Activated naive CD4-positive, alpha-beta T cell treated with anti-CD3 and anti-CD28 coated beads for 36 hours (primary cell): ENCODE data around the gene CAVIN2. TPM values are rescaled to one million over a fixed set of nuclear protein-coding genes. Genes with fewer than 3 reads are reported as not detected.

Experiments
- CTCF ChIA-PET: fragments of 350-600 bp; sonication (Branson Sonifier 250); formaldehyde crosslinking; loops from one replicate; lab custom pipeline; 2021; ENCODE audit warnings: antibody characterized with exemption; lab: Charles Lee
- DNase-seq: peaks from one replicate; pipeline ENCODE4 v3.0.0-alpha.2; 2020
- H3K27ac Mint-ChIP-seq: one replicate; pipeline ENCODE4 v1.8.0; 2021; ENCODE audit warnings: mild to moderate bottlenecking, mixed read lengths
- H3K27me3 Mint-ChIP-seq: one replicate; pipeline ENCODE4 v1.8.0; 2021; ENCODE audit warnings: low read depth, mixed read lengths
- H3K36me3 Mint-ChIP-seq: one replicate; pipeline ENCODE4 v1.8.0; 2021; ENCODE audit warnings: low read depth, mixed read lengths
- H3K4me1 Mint-ChIP-seq: one replicate; pipeline ENCODE4 v1.8.0; 2021; ENCODE audit warnings: low read depth, mixed read lengths
- H3K4me3 Mint-ChIP-seq: one replicate; pipeline ENCODE4 v1.8.0; 2021; ENCODE audit warnings: mild to moderate bottlenecking, moderate library complexity, mixed read lengths
- H3K9me3 Mint-ChIP-seq: one replicate; pipeline ENCODE4 v1.8.0; 2021; ENCODE audit warnings: mixed read lengths
- intact Hi-C: fragments of 100-400 bp; cut with micrococcal nuclease; formaldehyde crosslinking; loops from one replicate; pipeline ENCODE4 v1.15.1; 2023
- total RNA-seq, 2 experiments: library from RNA; stranded (reverse); gene quantifications; one replicate each; pipeline ENCODE4 v1.2.3, GENCODE V29; 2021

Gene CAVIN2
- total RNA-seq, 2 experiments from 2014 or later = not detected

DNA sequence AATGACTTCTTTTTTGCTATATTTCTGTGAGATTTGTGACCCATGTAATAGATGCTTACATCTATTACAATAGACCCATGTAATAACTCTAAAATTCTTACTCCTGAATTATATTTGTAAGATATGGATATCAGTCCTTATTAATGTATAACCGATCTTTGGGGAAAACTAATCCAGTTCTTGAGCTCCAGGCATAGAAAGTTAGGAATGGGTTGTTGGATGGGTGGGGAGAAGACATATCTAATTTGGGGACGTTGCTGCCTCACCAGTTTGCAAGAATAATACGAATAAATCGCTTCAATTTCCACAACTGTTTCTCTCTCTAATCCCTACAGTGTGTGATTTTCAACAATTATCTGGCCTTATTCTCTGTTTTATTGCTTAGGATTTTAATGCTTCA is 13.5 kb downstream of the CAVIN2 start:
- H3K4me3 Mint-ChIP-seq = no peak overlapping the region
- no peak overlapping the region for H3K27ac Mint-ChIP-seq
- intact Hi-C loops = no loop called here
- no peaks in the 10 kb centered on the region for H3K36me3 Mint-ChIP-seq
- no peak for DNase-seq
- CTCF ChIA-PET = no interaction called here
- peaks cover 4% of the 10 kb centered on the region for H3K27me3 Mint-ChIP-seq
- no peaks in the 10 kb centered on the region for H3K9me3 Mint-ChIP-seq
- no peaks in the 10 kb centered on the region for H3K4me1 Mint-ChIP-seq

- no peaks in the 10 kb centered on the region for H3K4me1 Mint-ChIP-seq
- peaks cover 4% of the 10 kb centered on the region for H3K27me3 Mint-ChIP-seq
- no peaks in the 10 kb centered on the region for H3K36me3 Mint-ChIP-seq
- CTCF ChIA-PET = no interaction called here
- no peaks in the 10 kb centered on the region for H3K9me3 Mint-ChIP-seq
- intact Hi-C loops = no loop called here
- DNase-seq = no peak
- H3K4me3 Mint-ChIP-seq = no peak overlapping the region
- no peak overlapping the region for H3K27ac Mint-ChIP-seq
These were observed 14.2 kb downstream of the CAVIN2 start for GRCh38 chr2:191832668-191833067.

DNA sequence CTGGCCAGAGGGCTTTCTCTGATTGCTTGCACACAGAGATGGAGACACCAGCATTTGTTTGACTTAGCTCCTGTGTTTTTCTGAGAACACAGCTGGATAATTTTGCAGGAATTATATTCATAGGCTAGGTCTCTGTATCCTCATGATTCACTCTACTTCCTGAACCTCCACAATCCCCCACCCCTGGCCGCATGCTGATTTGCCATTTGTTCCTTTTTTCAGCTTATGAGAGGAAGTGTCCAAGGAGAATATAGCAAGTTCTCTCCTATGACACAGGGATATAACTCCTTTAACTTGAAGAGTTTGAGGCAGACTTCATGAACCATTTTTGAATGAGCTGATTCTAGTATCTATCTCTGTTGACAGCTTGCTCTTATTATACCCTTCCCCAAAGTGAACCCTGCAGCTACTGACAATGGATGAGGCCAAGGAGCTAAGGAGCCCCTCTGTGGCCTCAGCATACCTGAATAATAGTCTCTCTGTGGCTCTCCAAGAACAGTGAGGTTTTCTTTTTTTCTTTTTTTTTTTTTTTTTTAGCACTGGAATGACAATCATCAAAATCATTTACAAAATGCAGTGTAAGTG is 15.4 kb downstream of the CAVIN2 start:
- Mint-ChIP-seq H3K36me3 (no peaks in the 10 kb centered on the region), H3K27me3 (peaks cover 4% of the 10 kb centered on the region), H3K4me3 (no peak overlapping the region), H3K4me1 (no peaks in the 10 kb centered on the region), H3K9me3 (no peaks in the 10 kb centered on the region), H3K27ac (no peak overlapping the region)
- no peak for DNase-seq
- CTCF ChIA-PET = interaction anchor here (0.6 kb wide), 1 partner anchor 360 kb away, joined by 4 read pairs; no protein-coding TSS in a partner anchor
- intact Hi-C loops = no loop called here

GRCh38 chr2:191824398-191824797 is 22.5 kb downstream of the CAVIN2 start:
- DNase-seq = no peak
- no peaks in the 10 kb centered on the region for H3K36me3 Mint-ChIP-seq
- no peaks in the 10 kb centered on the region for H3K9me3 Mint-ChIP-seq
- intact Hi-C loops = no loop called here
- no peaks in the 10 kb centered on the region for H3K4me1 Mint-ChIP-seq
- CTCF ChIA-PET = interaction anchor here (0.6 kb wide), 1 partner anchor 80 kb away, joined by 3 read pairs; no protein-coding TSS in a partner anchor
- no peak overlapping the region for H3K27ac Mint-ChIP-seq
- peaks cover 12% of the 10 kb centered on the region for H3K27me3 Mint-ChIP-seq
- H3K4me3 Mint-ChIP-seq = no peak overlapping the region

GRCh38 chr2:191821078-191821477 is 25.8 kb downstream of the CAVIN2 start:
- H3K27me3 Mint-ChIP-seq = peaks cover 17% of the 10 kb centered on the region
- intact Hi-C loops = no loop called here
- no peaks in the 10 kb centered on the region for H3K36me3 Mint-ChIP-seq
- no peak overlapping the region for H3K27ac Mint-ChIP-seq
- no peak for DNase-seq
- no peaks in the 10 kb centered on the region for H3K9me3 Mint-ChIP-seq
- no peak overlapping the region for H3K4me3 Mint-ChIP-seq
- H3K4me1 Mint-ChIP-seq = no peaks in the 10 kb centered on the region
- CTCF ChIA-PET = no interaction called here

DNA sequence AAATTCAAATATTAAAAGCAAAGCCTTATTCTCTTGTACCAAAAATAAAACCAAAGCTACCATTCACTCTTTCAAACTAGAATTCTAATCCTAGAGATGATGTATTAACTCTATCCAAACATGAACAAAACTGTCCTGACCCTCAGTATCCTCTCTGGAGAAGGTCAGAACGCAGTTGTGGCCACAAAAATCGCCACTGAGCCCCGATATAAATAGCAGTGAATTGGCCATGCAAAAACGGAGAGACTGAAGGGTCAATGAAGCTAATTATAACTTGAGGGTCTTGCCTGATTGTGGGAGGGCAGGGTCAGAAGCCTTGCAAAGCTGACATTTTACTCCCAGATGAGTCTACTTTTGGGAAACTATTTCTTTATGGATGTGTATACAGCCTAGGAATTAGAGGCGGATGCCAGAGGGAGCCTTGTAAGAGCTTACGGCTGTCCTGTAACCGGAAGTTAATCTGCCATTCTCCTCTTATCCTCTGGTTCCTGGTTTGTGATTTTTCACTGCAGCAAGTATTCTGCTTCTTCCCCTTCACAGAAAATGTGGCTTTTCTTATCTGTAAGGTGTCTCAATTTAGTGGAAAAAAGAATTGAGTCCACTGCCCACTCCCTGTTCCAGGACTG is 28.1 kb downstream of the CAVIN2 start:
- Mint-ChIP-seq H3K27me3 (peaks cover 22% of the 10 kb centered on the region), H3K4me1 (no peaks in the 10 kb centered on the region), H3K36me3 (no peaks in the 10 kb centered on the region), H3K4me3 (no peak overlapping the region), H3K27ac (no peak overlapping the region), H3K9me3 (no peaks in the 10 kb centered on the region)
- intact Hi-C loops = loop anchor here (10.0 kb wide), 1 partner anchor 654 kb away; no protein-coding TSS in a partner anchor
- DNase-seq = no peak
- CTCF ChIA-PET = interaction anchor here (0.7 kb wide), 1 partner anchor 253 kb away, joined by 3 read pairs; no protein-coding TSS in a partner anchor

GRCh38 chr2:191818133-191818532 is 28.8 kb downstream of the CAVIN2 start:
- Mint-ChIP-seq H3K36me3 (no peaks in the 10 kb centered on the region), H3K9me3 (no peaks in the 10 kb centered on the region), H3K27ac (no peak overlapping the region), H3K27me3 (peaks cover 22% of the 10 kb centered on the region), H3K4me3 (no peak overlapping the region), H3K4me1 (no peaks in the 10 kb centered on the region)
- CTCF ChIA-PET = interaction anchor here (0.7 to 4.3 kb wide), 2 partner anchors 252 to 345 kb away, joined by 3 to 23 read pairs; no protein-coding TSS in a partner anchor
- intact Hi-C loops = loop anchor here (10.0 kb wide), 1 partner anchor 653 kb away; no protein-coding TSS in a partner anchor
- DNase-seq = no peak

GRCh38 chr2:191815010-191815409 is 31.9 kb downstream of the CAVIN2 start:
- Mint-ChIP-seq H3K4me3 (no peak overlapping the region), H3K36me3 (no peaks in the 10 kb centered on the region), H3K27me3 (peaks cover 16% of the 10 kb centered on the region), H3K9me3 (no peaks in the 10 kb centered on the region), H3K4me1 (no peaks in the 10 kb centered on the region), H3K27ac (no peak overlapping the region)
- CTCF ChIA-PET = interaction anchor here (4.3 kb wide), 1 partner anchor 348 kb away, joined by 23 read pairs; no protein-coding TSS in a partner anchor
- intact Hi-C loops = loop anchor here (10.0 kb wide), 1 partner anchor 650 kb away; no protein-coding TSS in a partner anchor
- no peak for DNase-seq

DNA sequence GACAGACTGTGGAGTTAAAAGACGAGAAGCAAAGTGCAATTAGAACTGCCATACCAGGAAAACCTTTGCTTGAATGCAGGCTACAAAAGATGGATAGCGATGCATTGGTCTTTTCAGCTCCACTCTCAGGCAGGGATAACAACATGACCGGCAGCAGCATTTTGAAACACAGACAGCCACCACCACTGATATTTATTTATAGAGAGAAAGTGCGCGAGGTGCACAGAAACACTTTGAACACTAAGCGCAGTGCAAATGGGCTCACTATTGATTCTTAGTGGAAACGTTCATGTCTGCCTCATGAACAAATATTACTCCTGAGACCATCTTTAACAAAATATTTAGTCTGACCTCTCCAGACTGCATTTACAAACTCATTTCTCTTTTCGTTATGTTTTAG is 32.9 kb downstream of the CAVIN2 start:
- Mint-ChIP-seq H3K9me3 (no peaks in the 10 kb centered on the region), H3K27ac (no peak overlapping the region), H3K36me3 (no peaks in the 10 kb centered on the region), H3K4me3 (no peak overlapping the region), H3K27me3 (peaks cover 12% of the 10 kb centered on the region), H3K4me1 (no peaks in the 10 kb centered on the region)
- intact Hi-C loops = loop anchor here (10.0 kb wide), 1 partner anchor 649 kb away; no protein-coding TSS in a partner anchor
- CTCF ChIA-PET = interaction anchor here (1.0 to 4.3 kb wide), 4 partner anchors 11 to 358 kb away, joined by 3 to 50 read pairs (median 14); no protein-coding TSS in a partner anchor
- no peak for DNase-seq

DNA sequence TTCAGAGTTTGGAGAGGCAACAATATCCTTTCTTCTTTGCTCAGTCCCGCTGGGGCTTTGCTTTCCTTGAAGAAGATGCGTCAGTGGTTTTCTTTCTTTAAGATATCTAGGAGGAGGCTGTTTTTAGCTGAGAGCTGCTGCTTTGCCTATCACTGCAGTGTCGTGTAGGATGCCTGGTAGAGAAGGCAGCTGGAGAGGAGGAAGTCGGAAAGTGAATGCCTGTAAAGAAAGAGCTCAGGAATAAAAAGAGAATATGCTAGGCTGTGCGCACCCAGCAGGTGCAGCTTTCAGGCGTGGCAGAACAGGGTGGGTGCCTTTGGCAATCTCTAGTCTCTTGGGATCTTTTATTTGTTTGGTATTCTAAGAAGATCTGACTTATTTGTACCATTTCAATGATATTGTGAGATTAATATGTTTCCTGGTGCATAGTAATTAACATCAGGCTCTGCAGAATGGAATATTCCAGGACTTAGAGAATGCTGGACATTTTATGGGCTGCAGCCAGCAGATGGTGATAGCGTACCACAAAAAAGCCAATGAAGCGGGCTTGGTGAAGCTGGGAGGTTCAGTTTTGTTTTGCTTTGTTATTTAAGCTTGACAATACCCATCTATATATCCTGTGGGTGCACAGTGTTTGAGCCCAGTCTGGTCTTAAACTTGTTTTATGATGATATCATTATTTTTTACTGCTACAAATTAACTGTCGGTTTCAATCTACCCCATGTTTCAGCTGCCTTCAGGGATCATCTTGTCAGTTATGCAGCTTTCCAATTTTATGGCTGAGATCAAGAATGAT is 34.9 kb downstream of the CAVIN2 start:
- intact Hi-C loops = loop anchor here (1.0 to 10.0 kb wide), 3 partner anchors 257 to 647 kb away; no protein-coding TSS in a partner anchor
- peak; percentile 69 for DNase-seq
- Mint-ChIP-seq H3K27ac (no peak overlapping the region), H3K4me3 (no peak overlapping the region), H3K27me3 (peaks cover 7% of the 10 kb centered on the region), H3K9me3 (no peaks in the 10 kb centered on the region), H3K4me1 (no peaks in the 10 kb centered on the region), H3K36me3 (no peaks in the 10 kb centered on the region)
- CTCF ChIA-PET = interaction anchor here (0.6 to 3.6 kb wide), 17 partner anchors 14 to 482 kb away, joined by 3 to 50 read pairs (median 5); no protein-coding TSS in a partner anchor

DNA sequence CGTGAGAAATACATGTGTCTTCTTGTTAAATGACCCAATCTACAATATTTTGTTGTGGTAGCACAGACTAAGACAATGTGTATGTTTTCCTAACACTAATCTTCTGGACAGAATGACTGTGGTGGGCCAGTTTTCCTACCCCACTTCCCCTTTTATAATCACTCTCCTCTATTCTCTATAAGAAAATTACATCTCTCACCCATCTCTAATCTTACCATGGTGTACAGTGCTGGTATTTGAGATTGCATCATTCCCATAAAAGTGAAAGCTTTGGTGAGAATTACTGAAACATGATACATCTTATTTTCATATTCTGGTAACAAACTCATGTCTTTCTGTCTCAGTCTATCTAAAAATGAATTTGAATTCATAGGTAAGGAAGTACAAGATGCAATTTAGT is 40.5 kb downstream of the CAVIN2 start:
- Mint-ChIP-seq H3K36me3 (no peaks in the 10 kb centered on the region), H3K9me3 (no peaks in the 10 kb centered on the region), H3K4me3 (no peak overlapping the region), H3K27me3 (no peaks in the 10 kb centered on the region), H3K4me1 (peaks cover 8% of the 10 kb centered on the region), H3K27ac (peak overlapping the region; percentile 15)
- intact Hi-C loops = no loop called here
- CTCF ChIA-PET = interaction anchor here (0.9 kb wide), 1 partner anchor 98 kb away, joined by 3 read pairs; no protein-coding TSS in a partner anchor
- no peak for DNase-seq

- Mint-ChIP-seq H3K4me1 (peaks cover 8% of the 10 kb centered on the region), H3K27ac (no peak overlapping the region), H3K27me3 (no peaks in the 10 kb centered on the region), H3K4me3 (no peak overlapping the region), H3K9me3 (no peaks in the 10 kb centered on the region), H3K36me3 (no peaks in the 10 kb centered on the region)
- no peak for DNase-seq
- CTCF ChIA-PET = interaction anchor here (1.2 kb wide), 1 partner anchor 358 kb away, joined by 3 read pairs; no protein-coding TSS in a partner anchor
- intact Hi-C loops = no loop called here
These were observed 42.1 kb downstream of the CAVIN2 start for GRCh38 chr2:191804766-191805165.
